Non-pigmented ciliary epithelial cell (primary cell): Measurements from ENCODE around the gene GRN.
A peak's percentile ranks its signal among the peaks of the same experiment; 100 is the strongest.

ENCODE experiments used
- DNase-seq: peaks from one replicate; pipeline ENCODE4 v3.0.0-alpha.2; 2010; ENCODE audit warnings: low read depth

The GRN gene

GRCh38 chr17:44344939-44345453, at the start of gene GRN:
Gene GRN, plus strand, starts transcription at chr17:44345302. Its CDS starts 3,863 bp downstream, at chr17:44349165.
- peak; percentile 96 for DNase-seq

GRCh38 chr17:44297975-44298374, 47.1 kb upstream of the GRN start:
- no peak for DNase-seq

DNA sequence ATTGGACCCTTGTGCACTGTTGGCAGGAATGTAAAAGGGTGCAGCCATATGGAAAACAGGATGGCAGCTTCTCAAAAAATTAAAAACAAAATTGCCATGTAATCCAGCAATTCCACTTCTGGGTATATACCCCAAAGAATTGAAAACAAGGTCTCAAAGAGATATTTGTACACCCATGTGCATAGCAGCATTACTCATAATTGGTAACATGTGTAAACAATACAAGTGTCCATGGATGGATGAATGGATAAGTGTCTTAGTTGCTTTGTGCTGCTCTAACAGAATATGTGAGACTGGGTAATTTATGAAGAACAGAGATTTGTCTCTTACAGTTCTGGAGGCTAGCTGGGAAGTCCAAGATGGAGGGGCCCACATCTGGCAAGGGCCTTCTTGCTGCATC, 40.5 kb upstream of the GRN start:
- DNase-seq = no peak

DNA sequence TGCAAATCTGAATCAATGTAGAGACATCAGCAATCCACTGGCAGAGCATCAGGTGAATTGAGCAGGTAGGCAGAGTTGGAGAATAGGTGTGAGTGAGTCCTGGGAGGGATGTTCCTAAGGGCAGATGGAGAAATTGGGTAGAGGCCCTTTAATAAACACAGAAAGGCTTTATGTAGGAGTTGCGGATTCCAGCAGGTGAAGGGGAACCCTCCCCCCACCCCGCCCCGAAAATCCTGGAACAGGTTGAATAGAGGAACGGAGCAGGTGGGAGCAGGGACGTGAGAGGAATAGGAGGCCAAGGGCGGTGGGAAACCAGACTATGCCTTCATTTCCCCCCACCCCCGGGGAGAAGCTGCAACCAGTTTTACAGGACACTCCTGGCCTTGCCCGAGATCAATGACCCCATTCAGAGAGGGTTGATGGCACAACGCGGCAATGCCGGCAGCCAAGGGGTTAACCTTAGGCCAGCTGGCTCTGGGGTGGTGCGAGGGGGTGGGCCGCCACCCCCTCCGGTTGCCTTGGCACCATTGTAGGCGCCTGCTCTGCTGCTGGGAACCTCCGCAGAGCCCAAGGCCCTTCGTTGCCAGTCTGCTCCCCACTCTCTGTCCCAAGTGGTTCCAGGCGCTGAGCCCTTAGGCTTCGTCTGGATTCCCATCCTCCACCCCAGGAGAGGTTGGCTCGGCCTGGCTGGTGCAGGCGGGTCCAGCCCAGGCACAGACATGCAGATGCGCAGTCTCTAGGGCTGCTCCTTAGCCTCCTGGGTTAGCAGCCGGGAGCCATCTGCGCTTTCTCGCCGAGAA, 37.5 kb upstream of the GRN start:
- DNase-seq = no peak

DNA sequence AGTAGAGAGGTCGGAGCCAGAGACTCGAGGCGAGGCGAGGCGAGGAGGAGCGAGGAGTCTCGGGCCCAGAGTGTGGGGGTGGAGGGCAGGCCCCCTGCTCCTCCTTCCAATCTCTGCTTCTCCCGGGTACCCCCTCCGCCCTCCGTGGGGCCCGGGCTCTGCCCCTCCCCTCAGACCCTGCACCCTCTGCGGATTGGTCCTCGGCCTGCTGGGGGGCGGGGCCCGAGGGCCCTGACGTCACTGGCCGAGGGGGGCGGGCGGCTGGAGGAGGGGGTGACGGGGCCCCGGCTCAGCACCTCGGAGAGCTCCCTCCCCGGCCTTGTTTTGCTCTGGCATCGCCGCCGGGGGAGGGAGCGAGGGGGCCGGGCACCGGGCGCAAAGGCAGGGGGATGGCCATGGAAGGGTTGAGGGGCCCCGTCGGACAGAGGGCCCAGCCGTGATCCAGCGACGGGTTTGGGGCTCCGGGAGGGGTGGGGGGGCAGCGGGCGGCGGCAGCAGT, 36.7 kb upstream of the GRN start, which contains the start of gene RUNDC3A:
Gene RUNDC3A (plus strand): TSS at position 282 of the 499 bp plus-strand sequence. CDS start 232 bp downstream, outside the sequence.
- no peak for DNase-seq

DNA sequence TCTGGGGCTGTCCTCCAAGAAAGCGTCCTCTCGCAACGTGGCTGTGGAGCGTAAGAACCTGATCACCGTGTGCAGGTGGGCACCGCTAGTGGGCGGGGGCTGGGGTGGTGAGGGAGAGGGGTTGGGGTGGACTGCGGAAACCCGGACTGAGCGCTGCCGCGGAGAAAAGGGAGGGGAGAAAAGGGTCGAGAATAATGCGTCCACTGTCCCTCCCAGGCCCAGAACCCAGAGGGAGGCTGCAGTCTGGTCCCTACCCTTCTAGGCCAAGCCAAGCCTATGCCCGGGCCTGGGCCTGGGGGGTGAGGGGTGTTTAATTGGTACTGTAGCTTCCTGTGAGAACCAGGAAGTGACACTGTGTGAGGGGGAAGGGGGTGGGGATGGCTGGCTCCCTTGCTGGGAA, 36.2 kb upstream of the GRN start:
- DNase-seq = no peak

- DNase-seq = no peak
Measured at GRCh38 chr17:44309472-44309871, 35.6 kb upstream of the GRN start.

GRCh38 chr17:44310188-44310587, 34.9 kb upstream of the GRN start:
- no peak for DNase-seq

GRCh38 chr17:44310609-44311376, 34.3 kb upstream of the GRN start:
- no peak for DNase-seq

DNA sequence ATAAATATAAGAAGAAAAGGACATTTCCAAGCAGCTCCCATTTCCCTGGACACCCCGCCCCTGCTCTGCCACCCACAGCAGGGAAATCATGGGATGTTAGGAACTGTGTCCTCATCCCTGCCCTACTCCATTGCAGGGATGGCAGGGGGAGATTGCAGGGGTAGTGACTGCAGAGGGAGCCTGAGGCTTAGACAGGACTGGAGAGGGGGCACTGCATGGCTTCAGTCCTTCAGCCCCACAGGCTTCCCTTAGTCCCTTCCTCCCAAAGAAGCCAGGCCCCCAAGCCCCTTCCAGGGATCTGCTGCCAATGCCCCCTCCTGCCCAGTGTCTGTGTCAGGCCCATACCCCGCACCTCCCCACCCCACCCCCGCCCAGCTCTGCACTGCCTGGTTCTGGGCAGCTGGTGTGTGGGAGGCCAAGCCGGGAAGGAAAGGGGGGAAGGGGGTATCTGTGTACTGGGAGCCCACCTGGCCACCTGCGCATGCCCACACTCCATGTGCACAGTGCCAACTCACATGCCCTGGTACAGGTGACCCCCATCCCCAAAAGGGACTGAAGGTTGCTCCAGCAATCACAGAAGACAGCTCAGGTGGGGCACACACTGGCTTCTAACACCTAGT, 33.4 kb upstream of the GRN start:
- no peak for DNase-seq

DNA sequence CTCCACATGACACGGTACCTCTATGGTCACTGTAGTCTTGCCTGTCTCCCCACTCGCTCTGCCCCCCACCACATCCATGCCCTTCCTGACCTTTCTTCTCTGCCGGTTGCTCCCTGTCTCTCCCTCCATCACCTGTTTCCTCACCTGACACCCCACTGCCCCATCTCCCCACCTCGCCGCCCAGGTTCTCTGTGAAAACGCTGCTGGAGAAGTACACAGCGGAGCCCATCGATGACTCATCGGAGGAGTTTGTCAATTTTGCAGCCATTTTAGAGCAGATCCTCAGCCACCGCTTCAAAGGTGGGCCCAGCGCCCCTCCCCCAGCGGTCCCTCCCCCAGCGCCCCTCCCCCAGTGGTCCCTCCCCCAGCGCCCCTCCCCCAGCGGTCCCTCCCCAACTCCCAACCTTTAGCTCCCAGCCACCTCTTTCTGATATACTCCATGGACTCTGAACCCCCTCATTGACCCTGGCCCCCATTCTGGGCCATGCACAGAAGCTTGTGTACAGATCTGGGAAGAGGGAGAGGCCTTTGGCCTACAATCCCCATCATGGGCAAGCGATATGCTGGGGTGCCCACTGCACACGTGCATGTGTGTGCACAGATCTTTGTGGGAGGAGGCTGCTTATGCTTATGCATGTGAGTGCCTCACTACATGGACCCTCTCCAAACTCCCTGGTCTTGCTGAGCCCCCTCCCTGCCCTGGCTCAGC, 32.6 kb upstream of the GRN start:
- DNase-seq = no peak

- no peak for DNase-seq
Measured at GRCh38 chr17:44314031-44314430, 31.1 kb upstream of the GRN start.

DNA sequence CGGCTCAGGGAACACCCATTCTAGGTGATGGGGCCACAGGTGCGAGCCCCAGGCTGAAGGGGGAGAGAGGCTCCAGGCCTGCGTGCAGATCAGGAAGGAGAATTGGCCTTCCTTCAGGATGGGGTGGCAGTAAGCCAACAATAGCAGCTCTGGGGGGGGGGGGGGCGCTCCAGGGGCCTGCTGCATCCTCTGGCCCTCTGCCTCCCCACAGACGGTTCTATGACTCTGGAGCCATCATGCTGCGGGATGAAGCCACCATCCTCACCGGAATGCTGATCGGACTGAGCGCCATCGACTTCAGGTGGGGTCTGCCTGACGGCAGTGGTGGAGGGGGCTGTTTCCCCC, 30.6 kb upstream of the GRN start:
- DNase-seq = no peak

GRCh38 chr17:44314869-44315661, 30.0 kb upstream of the GRN start:
- no peak for DNase-seq

DNA sequence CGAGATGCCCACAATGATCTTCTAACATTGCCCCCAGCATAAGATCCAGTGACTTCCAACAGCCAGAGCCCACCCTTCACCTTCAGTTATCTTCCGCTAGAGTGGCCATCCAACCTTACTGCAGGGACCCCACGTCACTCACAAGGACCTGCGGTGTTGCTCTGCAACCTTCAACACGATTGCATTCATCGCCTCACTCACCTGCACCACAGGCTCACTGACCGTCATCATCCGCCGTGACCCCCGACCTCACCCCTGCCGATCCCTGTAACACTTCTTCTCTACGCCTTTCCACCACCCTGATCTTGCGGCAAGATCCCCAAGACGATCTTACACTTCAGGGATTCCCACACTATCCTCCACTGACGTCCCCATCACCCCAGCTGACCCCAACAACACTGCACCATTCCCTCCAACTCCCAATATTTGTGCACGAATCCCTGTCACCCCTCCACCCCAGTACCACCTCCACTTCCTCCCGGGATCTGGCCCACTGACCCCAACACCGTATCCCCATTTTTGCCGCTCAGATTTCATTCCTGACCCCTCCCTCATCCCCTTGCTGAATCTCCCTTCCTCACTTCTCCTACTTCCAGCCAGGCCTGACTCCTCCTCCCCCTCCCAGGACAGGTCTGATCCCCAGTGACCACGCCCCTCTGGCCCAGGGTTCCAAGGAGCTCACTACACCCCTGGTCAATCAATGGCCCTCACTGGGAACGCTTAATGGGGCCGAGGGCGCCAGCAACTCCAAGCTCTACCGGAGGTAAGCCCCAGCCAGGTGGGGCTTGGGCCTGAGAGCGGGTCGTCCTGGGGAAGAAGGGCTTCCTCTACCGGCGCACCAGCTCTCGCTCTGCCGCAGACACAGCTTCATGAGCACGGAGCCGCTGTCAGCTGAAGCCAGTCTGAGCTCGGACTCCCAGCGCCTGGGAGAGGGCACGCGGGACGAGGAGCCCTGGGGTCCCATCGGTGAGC, 29.1 kb upstream of the GRN start:
- DNase-seq = no peak

DNA sequence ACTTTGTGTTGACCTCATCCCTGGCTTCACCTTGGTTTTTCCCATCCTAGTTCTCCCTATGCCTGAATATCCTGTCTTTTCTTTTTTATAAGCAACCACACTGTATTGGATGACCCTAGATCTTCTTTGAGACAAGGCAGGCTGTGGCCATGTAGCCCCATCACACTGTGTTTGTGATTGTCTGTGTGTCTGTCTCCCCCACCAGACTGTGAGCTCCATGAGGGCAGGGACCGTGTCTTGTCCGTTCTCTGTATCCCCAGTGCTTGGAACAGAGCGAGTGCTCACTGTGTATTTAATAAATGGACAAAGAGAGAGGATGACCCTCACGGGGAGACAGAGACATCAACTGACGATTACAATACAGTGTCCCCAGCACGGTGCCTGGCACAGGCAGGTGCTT, 27.6 kb upstream of the GRN start:
- DNase-seq = no peak

GRCh38 chr17:44318077-44318892, 26.8 kb upstream of the GRN start:
- DNase-seq = no peak

- DNase-seq = no peak
Measured at GRCh38 chr17:44320066-44320465, 25.0 kb upstream of the GRN start.
